Measurements from ENCODE around the gene UBLCP1. TPM values are rescaled to one million over a fixed set of nuclear protein-coding genes. Genes with fewer than 3 reads are reported as not detected.

UBLCP1 gene
- total and polyA plus RNA-seq, 2 of the 8 experiments (the other 6 are each of a cell fraction or from before 2014, with no cell fraction given) = 13.0 to 40.9 TPM

DNA sequence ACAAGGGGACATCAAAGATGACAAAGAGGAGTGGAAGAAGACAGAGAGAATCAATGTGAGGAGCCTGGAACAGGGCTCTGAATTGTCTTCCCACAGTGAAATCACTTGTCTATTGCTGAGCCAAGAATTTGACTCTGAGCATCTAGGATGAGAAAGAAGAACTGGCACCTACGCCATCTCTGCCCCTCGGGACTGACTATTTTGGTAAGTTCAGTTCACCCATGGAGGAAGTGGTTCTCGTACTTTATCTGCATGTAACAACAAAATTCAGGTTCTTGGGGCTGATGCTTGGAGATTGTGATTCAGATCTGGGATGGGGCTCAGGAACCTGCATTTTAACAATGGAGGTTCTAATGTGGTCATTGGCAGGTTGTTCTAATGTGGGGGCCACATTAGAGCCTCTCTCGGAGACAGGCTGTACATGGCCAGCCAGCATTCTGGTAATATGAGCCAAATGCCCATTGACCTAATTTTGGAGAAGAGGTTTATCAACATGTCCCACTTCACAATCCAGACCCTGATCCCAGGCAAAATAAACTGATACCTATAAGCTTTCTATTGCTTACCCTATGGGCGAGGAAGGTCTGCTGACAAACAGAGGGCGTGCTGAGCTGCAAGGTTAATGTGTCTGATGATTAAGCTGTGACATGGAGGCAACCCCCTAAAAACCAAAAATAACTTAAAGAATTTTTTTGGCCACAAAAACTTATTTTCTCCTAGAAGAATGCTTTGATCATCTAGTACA, 69.9 kb downstream of the UBLCP1 start (continued):
- TF ChIP-seq CHD7 (IDR thresholded peaks at IDR 0.05; ENCODE audit: insufficient replicate concordance, low read length) = no peak
- no peak for TF ChIP-seq POLR2AphosphoS5 (IDR thresholded peaks at IDR 0.05; ENCODE audit: low read depth, low read length)
- no peak for TF ChIP-seq FOSL1 (IDR thresholded peaks at IDR 0.05; ENCODE audit: insufficient read depth, low read depth, low read length)
- TF ChIP-seq KDM1A (IDR thresholded peaks at IDR 0.05; ENCODE audit: borderline replicate concordance, low read length) = no peak
- TF ChIP-seq HDAC2 (IDR thresholded peaks at IDR 0.05; ENCODE audit: borderline replicate concordance in 1 of 2, low read depth in 2 of 2, low read length in 2 of 2) = no peak
- no peak for TF ChIP-seq EP300 (IDR thresholded peaks at IDR 0.05; ENCODE audit: borderline replicate concordance in 1 of 2, low read depth in 2 of 2, low read length in 2 of 2)
- TF ChIP-seq BRCA1 (IDR thresholded peaks at IDR 0.05; ENCODE audit: low read depth, low read length) = no peak
- no peak for TF ChIP-seq SUZ12 (IDR thresholded peaks at IDR 0.05; ENCODE audit: low read length)

All from H1 (cell line).